GM10266 (cell line): ENCODE measurements around the gene COL17A1.

Source experiments
- DNase-seq: peaks from one replicate; pipeline ENCODE4 v3.0.0; 2012; ENCODE audit errors: extremely low spot score
- CTCF ChIP-seq: IDR thresholded peaks from 2 replicates; pipeline ENCODE4 v1.5.1; 2012; ENCODE audit warnings: mild to moderate bottlenecking, low read depth; ENCODE audit not compliant: control insufficient read depth, insufficient read depth; ENCODE audit errors: missing control alignments

Gene COL17A1

GRCh38 chr10:104016661-104017060 lies 69.0 kb downstream of the COL17A1 start:
- no peak for DNase-seq
- no peak for TF ChIP-seq CTCF

- no peak for DNase-seq
- no peak for TF ChIP-seq CTCF
Observed at GRCh38 chr10:104014176-104014575, 71.5 kb downstream of the COL17A1 start.

GRCh38 chr10:104013489-104013888 lies 72.2 kb downstream of the COL17A1 start:
- no peak for TF ChIP-seq CTCF
- no peak for DNase-seq

- no peak for DNase-seq
- no peak for TF ChIP-seq CTCF
Observed at GRCh38 chr10:104011904-104012303, 73.8 kb downstream of the COL17A1 start.

- no peak for TF ChIP-seq CTCF
- DNase-seq: no peak
Observed at GRCh38 chr10:104005172-104005863, 80.4 kb downstream of the COL17A1 start.

GRCh38 chr10:104002911-104003310 lies 82.8 kb downstream of the COL17A1 start:
- DNase-seq: no peak
- no peak for TF ChIP-seq CTCF

GRCh38 chr10:103998805-103999204 lies 86.9 kb downstream of the COL17A1 start:
- no peak for TF ChIP-seq CTCF
- no peak for DNase-seq
